Measurements from ENCODE around the gene NRG3. TPM values are rescaled to one million over a fixed set of nuclear protein-coding genes. Genes with fewer than 3 reads are reported as not detected.

The NRG3 gene
- total and polyA plus RNA-seq, 3 donors from 2014 or later: 2.7 to 3.9 (median 2.7) TPM

GRCh38 chr10:82464191-82464818 is 589.3 kb downstream of the NRG3 start:
- no peaks in the 10 kb centered on the region for H3K4me1 ChIP-seq
- WGBS, 2 donors: 50 to 65% methylated on average over 6 of the region's 6 CpGs
- no peak overlapping the region for H3K27ac ChIP-seq
- H3K4me3 ChIP-seq: no peak overlapping the region
- no peak for TF ChIP-seq CTCF (IDR thresholded peaks at IDR 0.05)
- no peak for TF ChIP-seq POLR2A (IDR thresholded peaks at IDR 0.05)
- intact Hi-C loops (cut with DNase I; ENCODE audit: low total_unique reads): no loop called here
- no peaks in the 10 kb centered on the region for H3K36me3 ChIP-seq (ENCODE audit: low read depth, missing control alignments)
- H3K9me3 ChIP-seq: no peaks in the 10 kb centered on the region
- H3K27me3 ChIP-seq: no peaks in the 10 kb centered on the region
- DNase-seq: no peak

GRCh38 chr10:82464966-82465365 is 590.0 kb downstream of the NRG3 start:
- no peaks in the 10 kb centered on the region for H3K36me3 ChIP-seq (ENCODE audit: low read depth, missing control alignments)
- DNase-seq: no peak
- no peaks in the 10 kb centered on the region for H3K27me3 ChIP-seq
- TF ChIP-seq POLR2A (IDR thresholded peaks at IDR 0.05): no peak
- no peak for TF ChIP-seq CTCF (IDR thresholded peaks at IDR 0.05)
- no peaks in the 10 kb centered on the region for H3K9me3 ChIP-seq
- H3K27ac ChIP-seq: no peak overlapping the region
- no peaks in the 10 kb centered on the region for H3K4me1 ChIP-seq
- H3K4me3 ChIP-seq: no peak overlapping the region
- 74 to 86% methylated on average over 5 of the region's 5 CpGs for WGBS, 2 donors
- intact Hi-C loops (cut with DNase I; ENCODE audit: low total_unique reads): no loop called here

- H3K9me3 ChIP-seq: no peaks in the 10 kb centered on the region
- no peak overlapping the region for H3K4me3 ChIP-seq
- H3K27ac ChIP-seq: no peak overlapping the region
- H3K27me3 ChIP-seq: no peaks in the 10 kb centered on the region
- intact Hi-C loops (cut with DNase I; ENCODE audit: low total_unique reads): no loop called here
- TF ChIP-seq POLR2A (IDR thresholded peaks at IDR 0.05): no peak
- TF ChIP-seq CTCF (IDR thresholded peaks at IDR 0.05): no peak
- no peak for DNase-seq
- H3K36me3 ChIP-seq (ENCODE audit: low read depth, missing control alignments): no peaks in the 10 kb centered on the region
- 81 to 94% methylated on average over 1 of the region's 1 CpG for WGBS, 2 donors
- no peaks in the 10 kb centered on the region for H3K4me1 ChIP-seq
Measured at GRCh38 chr10:82468453-82468852, 593.5 kb downstream of the NRG3 start.

- Histone ChIP-seq H3K27ac (no peak overlapping the region), H3K4me3 (no peak overlapping the region), H3K27me3 (no peaks in the 10 kb centered on the region), H3K4me1 (no peaks in the 10 kb centered on the region), H3K9me3 (no peaks in the 10 kb centered on the region), H3K36me3 (ENCODE audit: low read depth, missing control alignments) (no peaks in the 10 kb centered on the region)
- intact Hi-C loops (cut with DNase I; ENCODE audit: low total_unique reads): no loop called here
- no peak for TF ChIP-seq POLR2A (IDR thresholded peaks at IDR 0.05)
- no peak for TF ChIP-seq CTCF (IDR thresholded peaks at IDR 0.05)
- no peak for DNase-seq
- 88 to 89% methylated on average over 5 of the region's 5 CpGs for WGBS, 2 donors
Measured at GRCh38 chr10:82472406-82473335, 597.7 kb downstream of the NRG3 start.

Measured in testis (tissue), 3 donors.